ENCODE results near the gene ANXA9. TPM values are rescaled to one million over a fixed set of nuclear protein-coding genes. Genes with fewer than 3 reads are reported as not detected.

Gene ANXA9
- total and polyA plus RNA-seq, 2 of the 4 experiments (the other 2 are of a cell fraction): 0.21 to 0.36 TPM

DNA sequence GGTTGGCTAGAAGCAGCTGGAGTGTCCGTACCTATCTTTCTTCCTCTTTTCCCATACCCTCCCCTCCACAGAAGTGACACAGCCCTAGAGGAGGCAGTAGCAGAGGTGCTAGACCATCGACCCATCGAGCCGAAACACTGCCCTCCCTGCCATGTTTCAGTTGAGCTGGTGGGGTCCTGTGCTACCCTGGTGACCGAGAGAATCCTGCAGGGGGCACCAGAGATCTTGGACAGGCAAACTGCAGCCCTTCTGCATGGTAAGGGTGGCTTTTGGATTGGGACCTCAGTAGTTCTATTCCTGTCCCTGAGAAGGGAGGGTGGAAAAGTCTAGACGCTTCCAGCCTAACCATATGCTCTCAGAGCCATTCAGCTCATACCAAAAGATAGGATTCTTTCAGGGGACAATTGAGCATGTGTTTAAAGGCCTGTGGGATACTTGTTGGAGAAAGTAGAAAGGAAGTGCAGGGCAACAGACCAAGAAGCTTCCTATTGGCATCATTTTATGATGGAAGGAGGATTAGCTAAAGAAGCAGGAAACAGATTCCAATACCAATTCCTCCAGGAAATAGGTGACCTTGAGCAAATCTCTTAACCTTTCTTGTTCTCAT, 42.6 kb downstream of the ANXA9 start:
- Histone ChIP-seq H2BK20ac (ENCODE audit: low read depth, low read length) (no peak overlapping the region), H3K4ac (ENCODE audit: low read depth, low read length) (no peak overlapping the region), H2BK120ac (ENCODE audit: low read depth, low read length) (no peak overlapping the region), H2BK15ac (ENCODE audit: low read depth, low read length) (no peak overlapping the region), H3K27me3 (ENCODE audit: control insufficient read depth, insufficient read depth, low read length) (no peaks in the 10 kb centered on the region), H3K56ac (ENCODE audit: extremely low read depth, insufficient read depth, low read length) (no peak overlapping the region), H3K9me3 (ENCODE audit: control insufficient read depth, insufficient read depth, low read length) (no peaks in the 10 kb centered on the region), H3K23ac (ENCODE audit: low read depth, low read length) (no peak overlapping the region), H3K18ac (ENCODE audit: low read depth, low read length) (no peak overlapping the region), H3K14ac (replicated peaks; ENCODE audit: low read depth, low read length) (no peak overlapping the region), H2AFZ (replicated peaks; ENCODE audit: low read length, poor library complexity) (peak overlapping the region; percentile 79), H4K20me1 (ENCODE audit: insufficient read depth, low read length) (no peaks in the 10 kb centered on the region; the same call in 1 of the 2 replicates), H4K5ac (ENCODE audit: low read depth, low read length) (no peak overlapping the region), H3K4me2 (ENCODE audit: low read depth, low read length) (no peak overlapping the region), H3K36me3 (ENCODE audit: control insufficient read depth, insufficient read depth, low read length) (peaks cover 11% of the 10 kb centered on the region; the same call in 1 of the 2 replicates), H4K8ac (ENCODE audit: low read depth in 2 of 2, low read length in 2 of 2) (0 out of 4 replicates have a peak overlapping the region, but pooled peaks of 1 of the 2 experiments have one; percentile 13), H3K4me3 (ENCODE audit: insufficient read depth, low read depth, low read length) (no peak overlapping the region), H3K79me1 (ENCODE audit: low read depth in 1 of 2, low read length in 2 of 2) (no peaks in the 10 kb centered on the region; a peak in 1 of 4 replicates), H4K91ac (ENCODE audit: insufficient read depth, low read depth, low read length) (no peak overlapping the region), H2BK5ac (ENCODE audit: low read depth, low read length, poor library complexity, severe bottlenecking) (no peak overlapping the region), H2AK9ac (replicated peaks; ENCODE audit: low read depth, low read length, poor library complexity) (peak overlapping the region; percentile 72), H3K9ac (ENCODE audit: low read depth, low read length) (no peak overlapping the region), H3K27ac (ENCODE audit: insufficient read depth, low read length) (no peak overlapping the region), H3K9me1 (ENCODE audit: insufficient read depth, low read length) (no peaks in the 10 kb centered on the region), H2AK5ac (ENCODE audit: low read depth, low read length) (no peak overlapping the region; the same call in 1 of the 2 replicates), H3K4me1 (ENCODE audit: control insufficient read depth, insufficient read depth, low read length) (no peaks in the 10 kb centered on the region)
- DNase-seq (peak; percentile 62), ATAC-seq (ENCODE audit: low read depth) (peak; percentile 95)
- TF ChIP-seq MAZ (IDR thresholded peaks at IDR 0.05; ENCODE audit: borderline replicate concordance, low read depth, low read length) (no peak), SMC3 (IDR thresholded peaks at IDR 0.05; ENCODE audit: low read depth, low read length) (peak; percentile 67), RAD21 (IDR thresholded peaks at IDR 0.05; ENCODE audit: low read length) (peak; percentile 79)
- TF ChIP-seq, protein P1, sequence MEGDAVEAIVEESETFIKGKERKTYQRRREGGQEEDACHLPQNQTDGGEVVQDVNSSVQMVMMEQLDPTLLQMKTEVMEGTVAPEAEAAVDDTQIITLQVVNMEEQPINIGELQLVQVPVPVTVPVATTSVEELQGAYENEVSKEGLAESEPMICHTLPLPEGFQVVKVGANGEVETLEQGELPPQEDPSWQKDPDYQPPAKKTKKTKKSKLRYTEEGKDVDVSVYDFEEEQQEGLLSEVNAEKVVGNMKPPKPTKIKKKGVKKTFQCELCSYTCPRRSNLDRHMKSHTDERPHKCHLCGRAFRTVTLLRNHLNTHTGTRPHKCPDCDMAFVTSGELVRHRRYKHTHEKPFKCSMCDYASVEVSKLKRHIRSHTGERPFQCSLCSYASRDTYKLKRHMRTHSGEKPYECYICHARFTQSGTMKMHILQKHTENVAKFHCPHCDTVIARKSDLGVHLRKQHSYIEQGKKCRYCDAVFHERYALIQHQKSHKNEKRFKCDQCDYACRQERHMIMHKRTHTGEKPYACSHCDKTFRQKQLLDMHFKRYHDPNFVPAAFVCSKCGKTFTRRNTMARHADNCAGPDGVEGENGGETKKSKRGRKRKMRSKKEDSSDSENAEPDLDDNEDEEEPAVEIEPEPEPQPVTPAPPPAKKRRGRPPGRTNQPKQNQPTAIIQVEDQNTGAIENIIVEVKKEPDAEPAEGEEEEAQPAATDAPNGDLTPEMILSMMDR (conservative IDR thresholded peaks at IDR 0.05; ENCODE audit: low read depth, low read length): peak; percentile 71
- POLR2A ChIA-PET (ENCODE audit: unreplicated experiment): interaction anchor here (0.5 kb wide), 1 partner anchor 33 kb away, joined by 6 read pairs; no protein-coding TSS in a partner anchor
- in situ Hi-C loops (cut with MboI; ENCODE audit: low sequenced_read_pairs) (no loop called here), intact Hi-C loops (cut with micrococcal nuclease) (loop anchor here (2.0 kb wide), 1 partner anchor 132 kb away; the partner anchor contains the start of gene TNFAIP8L2), dilution Hi-C loops (cut with HindIII; ENCODE audit: low sequenced_read_pairs, unreplicated experiment) (no loop called here)
- CTCF ChIA-PET: interaction anchor here (0.6 to 1.7 kb wide), 4 partner anchors 12 to 158 kb away, joined by 3 to 6 read pairs (median 3); partner anchors contain the start of genes BNIPL and MINDY1
- no TSS peak for BruUV-seq (replicated peaks)
- 60% methylated on average over 3 of the region's 6 CpGs; no CpG with 5 or more reads in 1 of the 2 experiments for WGBS, 2 experiments (ENCODE audit: extremely low coverage in 2 of 2, insufficient read length in 1 of 2)

Measured in IMR-90 (cell line).